Measurements from ENCODE around the gene RABGAP1. TPM values are rescaled to one million over a fixed set of nuclear protein-coding genes. Genes with fewer than 3 reads are reported as not detected.

RABGAP1 gene
- total RNA-seq, 1 experiment from 2014 or later = 95.8 TPM

DNA sequence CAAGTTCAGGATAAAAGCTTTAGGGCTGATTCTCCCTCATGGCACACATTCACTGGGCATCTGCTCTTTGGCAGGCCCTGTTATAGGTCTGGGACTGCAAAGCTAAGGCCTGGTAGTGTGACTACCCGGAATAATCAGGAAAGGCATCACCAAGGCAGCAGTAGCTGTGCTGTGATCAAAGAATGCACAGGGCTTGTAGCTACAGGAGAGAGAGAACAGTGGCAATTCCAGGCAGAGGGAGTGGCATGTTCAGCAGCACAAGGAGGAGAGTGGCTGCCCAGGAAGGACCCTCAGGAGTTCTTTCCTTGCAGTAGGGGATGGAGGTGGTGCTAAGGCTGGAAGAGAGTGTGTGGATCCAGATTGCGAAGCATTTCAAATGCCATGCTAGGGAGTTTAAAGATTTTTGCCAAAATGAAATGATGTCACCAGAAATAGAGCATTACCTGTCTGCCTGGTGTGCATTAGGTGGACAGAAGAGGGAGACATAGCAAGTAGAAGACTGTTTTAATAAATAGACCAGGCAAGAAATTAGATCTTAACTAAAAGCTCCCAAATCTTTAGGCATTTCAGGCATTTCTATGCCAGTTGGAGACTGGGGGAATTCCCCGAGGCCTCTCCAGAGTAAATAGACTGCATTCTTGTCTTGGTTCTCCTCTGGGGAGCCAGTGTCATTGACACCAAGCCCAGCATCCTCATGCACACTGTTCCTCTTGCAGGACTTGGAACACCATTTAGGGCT, 161.7 kb downstream of the RABGAP1 start:
- intact Hi-C loops (cut with micrococcal nuclease; ENCODE audit: unreplicated experiment) = loop anchor here (5.0 kb wide), 1 partner anchor 250 kb away; no protein-coding TSS in a partner anchor
- Histone ChIP-seq H4K20me1 (ENCODE audit: insufficient read depth) (peaks cover 8% of the 10 kb centered on the region; the same call in 1 of the 2 replicates), H3F3A (ENCODE audit: insufficient read depth, low read depth) (no peaks in the 10 kb centered on the region; the same call in 1 of the 2 replicates), H3K4me1 (replicated peaks; ENCODE audit: insufficient read depth) (no peaks in the 10 kb centered on the region), H3K9me3 (ENCODE audit: insufficient read depth, low read depth) (no peaks in the 10 kb centered on the region), H3K36me3 (ENCODE audit: low read depth) (peaks cover 17% of the 10 kb centered on the region; the same call in 1 of the 2 replicates), H3K4me2 (no peak overlapping the region), H3K4me3 (no peak overlapping the region), H3K9me2 (ENCODE audit: insufficient read depth) (no peaks in the 10 kb centered on the region), H3K27ac (no peak overlapping the region), H3K79me2 (ENCODE audit: low read depth) (no peaks in the 10 kb centered on the region), H3K27me3 (ENCODE audit: insufficient read depth, low read depth) (no peaks in the 10 kb centered on the region), H2AFZ (no peak overlapping the region)
- POLR2A ChIA-PET (ENCODE audit: unreplicated experiment) = interaction anchor here (0.5 kb wide), 1 partner anchor 8 kb away, joined by 3 read pairs; no protein-coding TSS in a partner anchor
- peak in 1 of 2 experiments; percentile 34 for DNase-seq
- no peak for TF ChIP-seq EZH2 (IDR thresholded peaks at IDR 0.05; ENCODE audit: low read depth)
- TF ChIP-seq, protein P1, sequence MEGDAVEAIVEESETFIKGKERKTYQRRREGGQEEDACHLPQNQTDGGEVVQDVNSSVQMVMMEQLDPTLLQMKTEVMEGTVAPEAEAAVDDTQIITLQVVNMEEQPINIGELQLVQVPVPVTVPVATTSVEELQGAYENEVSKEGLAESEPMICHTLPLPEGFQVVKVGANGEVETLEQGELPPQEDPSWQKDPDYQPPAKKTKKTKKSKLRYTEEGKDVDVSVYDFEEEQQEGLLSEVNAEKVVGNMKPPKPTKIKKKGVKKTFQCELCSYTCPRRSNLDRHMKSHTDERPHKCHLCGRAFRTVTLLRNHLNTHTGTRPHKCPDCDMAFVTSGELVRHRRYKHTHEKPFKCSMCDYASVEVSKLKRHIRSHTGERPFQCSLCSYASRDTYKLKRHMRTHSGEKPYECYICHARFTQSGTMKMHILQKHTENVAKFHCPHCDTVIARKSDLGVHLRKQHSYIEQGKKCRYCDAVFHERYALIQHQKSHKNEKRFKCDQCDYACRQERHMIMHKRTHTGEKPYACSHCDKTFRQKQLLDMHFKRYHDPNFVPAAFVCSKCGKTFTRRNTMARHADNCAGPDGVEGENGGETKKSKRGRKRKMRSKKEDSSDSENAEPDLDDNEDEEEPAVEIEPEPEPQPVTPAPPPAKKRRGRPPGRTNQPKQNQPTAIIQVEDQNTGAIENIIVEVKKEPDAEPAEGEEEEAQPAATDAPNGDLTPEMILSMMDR (conservative IDR thresholded peaks at IDR 0.05) = peak; percentile 55
- no TSS peak for BruUV-seq (replicated peaks)
- CTCF ChIA-PET = interaction anchor here (0.5 to 0.9 kb wide), 2 partner anchors 166 to 247 kb away, joined by 3 to 4 read pairs; partner anchors contain the start of gene STRBP

DNA sequence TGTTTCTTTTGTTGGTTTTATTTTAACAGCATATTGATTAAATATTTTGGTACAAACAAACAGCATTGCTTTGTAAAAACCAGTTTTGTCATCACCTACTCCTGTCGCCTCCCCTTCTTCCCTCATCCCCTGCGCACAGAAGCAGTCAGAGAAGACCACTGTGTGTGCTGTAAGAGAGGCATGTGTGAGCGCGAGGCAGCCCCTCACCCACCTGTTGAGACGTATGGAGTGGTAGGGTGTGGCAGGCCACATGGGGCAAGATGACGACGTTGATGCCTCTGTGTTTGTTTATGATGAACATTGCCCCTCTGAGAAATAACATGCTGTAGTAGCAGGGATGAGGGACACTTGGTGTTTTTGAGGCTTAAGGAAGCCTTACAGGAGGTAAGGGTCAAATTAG, 164.0 kb downstream of the RABGAP1 start:
- ChIA-PET POLR2A (ENCODE audit: unreplicated experiment) (no interaction called here), CTCF (no interaction called here)
- Histone ChIP-seq H3K36me3 (ENCODE audit: low read depth) (0 out of 2 replicates have a peak, but pooled peaks cover 11% of the 10 kb centered on the region), H3K27me3 (ENCODE audit: insufficient read depth, low read depth) (no peaks in the 10 kb centered on the region), H3K4me2 (no peak overlapping the region), H3K4me3 (no peak overlapping the region), H3F3A (ENCODE audit: insufficient read depth, low read depth) (no peaks in the 10 kb centered on the region; the same call in 1 of the 2 replicates), H3K27ac (no peak overlapping the region), H3K79me2 (ENCODE audit: low read depth) (no peaks in the 10 kb centered on the region), H3K9me3 (ENCODE audit: insufficient read depth, low read depth) (no peaks in the 10 kb centered on the region), H4K20me1 (ENCODE audit: insufficient read depth) (no peaks in the 10 kb centered on the region), H3K4me1 (replicated peaks; ENCODE audit: insufficient read depth) (no peaks in the 10 kb centered on the region), H3K9me2 (ENCODE audit: insufficient read depth) (no peaks in the 10 kb centered on the region), H2AFZ (no peak overlapping the region)
- TF ChIP-seq, protein P1 (conservative IDR thresholded peaks at IDR 0.05) = no peak
- no peak for TF ChIP-seq EZH2 (IDR thresholded peaks at IDR 0.05; ENCODE audit: low read depth)
- DNase-seq = no peak
- BruUV-seq (replicated peaks) = no TSS peak
- intact Hi-C loops (cut with micrococcal nuclease; ENCODE audit: unreplicated experiment) = loop anchor here (5.0 kb wide), 1 partner anchor 247 kb away; no protein-coding TSS in a partner anchor

DNA sequence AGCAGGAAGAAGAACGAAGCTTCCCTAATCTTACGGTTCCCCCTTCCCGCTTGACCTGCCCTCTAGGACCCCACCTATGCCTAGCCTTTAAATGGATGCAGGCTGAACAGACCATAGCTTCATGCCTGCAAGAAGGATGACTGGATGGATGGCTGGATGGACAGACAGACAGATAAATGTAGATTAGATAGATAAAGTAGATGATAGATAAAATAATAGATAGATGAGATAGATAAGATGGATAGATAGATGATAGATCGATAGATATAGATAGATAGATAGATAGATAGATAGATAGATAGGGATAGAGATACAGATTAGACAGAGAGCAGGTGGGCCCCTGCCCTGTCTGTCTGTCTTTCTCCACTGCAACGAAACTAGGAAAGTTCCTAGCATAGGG, 164.7 kb downstream of the RABGAP1 start:
- no peaks in the 10 kb centered on the region for H3K79me2 ChIP-seq (ENCODE audit: low read depth)
- no peak for DNase-seq
- ChIA-PET POLR2A (ENCODE audit: unreplicated experiment) (interaction anchor here (0.7 kb wide), 1 partner anchor 85 kb away, joined by 3 read pairs; no protein-coding TSS in a partner anchor), CTCF (no interaction called here)
- no peaks in the 10 kb centered on the region for H3K9me2 ChIP-seq (ENCODE audit: insufficient read depth)
- 0 out of 2 replicates have a peak, but pooled peaks cover 11% of the 10 kb centered on the region for H3K36me3 ChIP-seq (ENCODE audit: low read depth)
- no peaks in the 10 kb centered on the region; the same call in 1 of the 2 replicates for H3F3A ChIP-seq (ENCODE audit: insufficient read depth, low read depth)
- H2AFZ ChIP-seq = no peak overlapping the region
- no peaks in the 10 kb centered on the region for H3K9me3 ChIP-seq (ENCODE audit: insufficient read depth, low read depth)
- intact Hi-C loops (cut with micrococcal nuclease; ENCODE audit: unreplicated experiment) = no loop called here
- H3K27me3 ChIP-seq (ENCODE audit: insufficient read depth, low read depth) = no peaks in the 10 kb centered on the region
- TF ChIP-seq EZH2 (IDR thresholded peaks at IDR 0.05; ENCODE audit: low read depth) = no peak
- TF ChIP-seq, protein P1 (conservative IDR thresholded peaks at IDR 0.05) = no peak
- H3K4me3 ChIP-seq = no peak overlapping the region
- H3K4me2 ChIP-seq = no peak overlapping the region
- no peak overlapping the region for H3K27ac ChIP-seq
- BruUV-seq (replicated peaks) = no TSS peak
- H3K4me1 ChIP-seq (replicated peaks; ENCODE audit: insufficient read depth) = no peaks in the 10 kb centered on the region
- no peaks in the 10 kb centered on the region for H4K20me1 ChIP-seq (ENCODE audit: insufficient read depth)
